Neural crest cell (in vitro differentiated cells): Measurements from ENCODE around the gene ARHGEF12. TPM values are rescaled to one million over a fixed set of nuclear protein-coding genes. Genes with fewer than 3 reads are reported as not detected.

Source experiments
- DNase-seq: peaks from one replicate; pipeline ENCODE4 v3.0.0; 2021; ENCODE audit warnings: low read depth, mixed read lengths, low spot score
- H3K27ac Mint-ChIP-seq: one replicate; pipeline ENCODE4 v1.8.0; 2021; ENCODE audit warnings: mild to moderate bottlenecking, mixed read lengths; ENCODE audit not compliant: unreplicated experiment
- H3K27me3 Mint-ChIP-seq: 2 replicates; pipeline ENCODE4 v1.8.0; 2021; ENCODE audit warnings: low read depth, mild to moderate bottlenecking, mixed read lengths
- H3K36me3 Mint-ChIP-seq: 2 replicates; pipeline ENCODE4 v1.8.0; 2021; ENCODE audit warnings: low read depth, mild to moderate bottlenecking, mixed read lengths
- H3K4me1 Mint-ChIP-seq: 2 replicates; pipeline ENCODE4 v1.8.0; 2021; ENCODE audit warnings: mixed read lengths
- H3K4me3 Mint-ChIP-seq: one replicate; pipeline ENCODE4 v1.8.0; 2021; ENCODE audit warnings: mild to moderate bottlenecking, mixed read lengths
- H3K9me3 Mint-ChIP-seq: 2 replicates; pipeline ENCODE4 v1.8.0; 2021; ENCODE audit warnings: mixed read lengths
- CTCF ChIP-seq: fragments of 200-600 bp; sonication (generic); conservative IDR thresholded peaks from 2 replicates; pipeline ENCODE4 v1.5.0; 2021; ENCODE audit warnings: antibody characterized with exemption, mild to moderate bottlenecking
- total RNA-seq: library from RNA; stranded (reverse); gene quantifications from 2 replicates; pipeline ENCODE4 v1.2.1, GENCODE V29; 2021

The ARHGEF12 gene
- total RNA-seq, 1 donor from 2014 or later = 66.2 TPM

- peak overlapping the region; percentile 95 for H3K27ac Mint-ChIP-seq
- H3K4me3 Mint-ChIP-seq = peak overlapping the region; percentile 48
- peaks cover 15% of the 10 kb centered on the region for H3K4me1 Mint-ChIP-seq
- H3K27me3 Mint-ChIP-seq = peaks cover 55% of the 10 kb centered on the region
- TF ChIP-seq CTCF = no peak
- no peak for DNase-seq
- no peaks in the 10 kb centered on the region for H3K9me3 Mint-ChIP-seq
- no peaks in the 10 kb centered on the region for H3K36me3 Mint-ChIP-seq
These were observed 178.4 kb downstream of the ARHGEF12 start for GRCh38 chr11:120514541-120515121.

GRCh38 chr11:120515186-120515723, 179.0 kb downstream of the ARHGEF12 start:
- TF ChIP-seq CTCF = no peak
- peak overlapping the region; percentile 95 for H3K27ac Mint-ChIP-seq
- H3K9me3 Mint-ChIP-seq = no peaks in the 10 kb centered on the region
- H3K4me3 Mint-ChIP-seq = peak overlapping the region; percentile 60
- DNase-seq = no peak
- H3K36me3 Mint-ChIP-seq = no peaks in the 10 kb centered on the region
- H3K4me1 Mint-ChIP-seq = peaks cover 15% of the 10 kb centered on the region
- H3K27me3 Mint-ChIP-seq = peaks cover 49% of the 10 kb centered on the region

GRCh38 chr11:120516461-120517389, 180.5 kb downstream of the ARHGEF12 start:
- no peak for DNase-seq
- H3K9me3 Mint-ChIP-seq = no peaks in the 10 kb centered on the region
- H3K27me3 Mint-ChIP-seq = peaks cover 40% of the 10 kb centered on the region
- peaks cover 11% of the 10 kb centered on the region for H3K4me1 Mint-ChIP-seq
- H3K36me3 Mint-ChIP-seq = no peaks in the 10 kb centered on the region
- TF ChIP-seq CTCF = no peak
- H3K27ac Mint-ChIP-seq = no peak overlapping the region
- no peak overlapping the region for H3K4me3 Mint-ChIP-seq

GRCh38 chr11:120517390-120517761, 181.2 kb downstream of the ARHGEF12 start:
- H3K36me3 Mint-ChIP-seq = no peaks in the 10 kb centered on the region

More at GRCh38 chr11:120517390-120517761, 181.2 kb downstream of the ARHGEF12 start:
- Mint-ChIP-seq H3K4me3 (no peak overlapping the region), H3K9me3 (no peaks in the 10 kb centered on the region), H3K27me3 (peaks cover 37% of the 10 kb centered on the region), H3K4me1 (peaks cover 11% of the 10 kb centered on the region), H3K27ac (no peak overlapping the region)
- DNase-seq = no peak
- TF ChIP-seq CTCF = no peak
